Adipose tissue (tissue), 3 donors: ENCODE results near the gene GFPT1. TPM values are rescaled to one million over a fixed set of nuclear protein-coding genes. Genes with fewer than 3 reads are reported as not detected.

Experiments used
- H3K27ac ChIP-seq: one replicate; pipeline ENCODE4 v1.5.1; 2013; ENCODE audit warnings: low read depth, low read length
- WGBS, 3 donors: extraction: QIAGEN DNeasy Blood & Tissue Kit; methylation state at CpG; one replicate each; pipeline ENCODE4 v1.1.7; 2013; 5-methylcytosine and 5-hydroxymethylcytosine counted together
- polyA plus RNA-seq, 3 donors: library from polyadenylated mRNA; stranded (reverse); fragments of 200-250 nt; gene quantifications; one replicate each; pipeline ENCODE4 v1.2.3, GENCODE V29; 2013
- donor health status: healthy with polysubstance abuse.
- donor health status: Bipolar disorder and iron deficiency.
- donor health status: healthy.

GFPT1 gene
- polyA plus RNA-seq, 3 donors: 13.3 to 35.2 (median 23.1) TPM

GRCh38 chr2:69340101-69340775, 46.8 kb downstream of the GFPT1 start:
- no peak overlapping the region for H3K27ac ChIP-seq
- WGBS, 3 donors: 15 to 43% (median 41%) methylated on average over 3 of the region's 3 CpGs

DNA sequence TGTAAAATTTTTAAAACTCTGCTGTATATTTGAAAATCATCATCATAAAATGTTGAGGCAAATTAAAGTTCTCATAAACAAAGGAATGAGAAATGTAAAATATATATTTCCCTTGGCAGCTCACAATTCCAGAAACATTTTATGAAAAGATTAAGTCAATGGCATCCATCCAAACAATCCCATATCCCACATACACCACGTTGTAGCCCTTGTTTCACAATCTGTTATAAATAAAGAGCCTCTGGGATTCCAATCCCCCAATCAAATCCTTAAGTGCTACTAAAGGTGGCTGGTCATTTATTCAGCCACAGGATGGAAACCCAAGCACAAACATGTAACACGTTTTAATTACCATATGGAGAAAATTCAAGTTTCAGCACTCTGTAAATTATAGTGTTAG, 51.7 kb downstream of the GFPT1 start:
- WGBS, 3 donors: 47 to 59% (median 48%) methylated on average over 2 of the region's 2 CpGs
- H3K27ac ChIP-seq: no peak overlapping the region

- no peak overlapping the region for H3K27ac ChIP-seq
- 86 to 96% (median 93%) methylated on average over 2 of the region's 2 CpGs for WGBS, 3 donors
Measured at GRCh38 chr2:69333352-69333751, 53.7 kb downstream of the GFPT1 start.

DNA sequence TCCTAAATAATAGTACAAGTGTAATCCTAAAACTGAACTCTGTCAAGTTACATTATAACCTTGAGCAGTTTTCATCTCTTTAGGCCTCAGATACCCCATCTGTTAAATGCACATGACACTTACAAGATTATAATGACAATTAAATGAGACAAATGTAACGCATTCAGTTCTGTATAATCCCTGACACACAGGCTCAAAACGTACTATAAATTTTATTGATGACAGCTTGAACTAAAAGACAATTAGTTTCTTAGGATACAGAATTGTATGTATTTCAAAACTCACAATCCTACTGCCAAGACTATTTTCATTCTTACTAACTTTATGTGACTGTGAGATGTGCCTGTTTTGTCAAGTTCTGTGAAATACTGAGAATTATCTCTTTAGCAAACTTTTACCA, 56.2 kb downstream of the GFPT1 start:
- no peak overlapping the region for H3K27ac ChIP-seq
- WGBS, 3 donors: 65 to 79% (median 77%) methylated on average over 2 of the region's 2 CpGs

- H3K27ac ChIP-seq: no peak overlapping the region
- WGBS, 3 donors: 93 to 100% (median 100%) methylated on average over 1 of the region's 1 CpG
Measured at GRCh38 chr2:69322631-69323030, 64.4 kb downstream of the GFPT1 start.

GRCh38 chr2:69316550-69316949, 70.5 kb downstream of the GFPT1 start:
- H3K27ac ChIP-seq: no peak overlapping the region

DNA sequence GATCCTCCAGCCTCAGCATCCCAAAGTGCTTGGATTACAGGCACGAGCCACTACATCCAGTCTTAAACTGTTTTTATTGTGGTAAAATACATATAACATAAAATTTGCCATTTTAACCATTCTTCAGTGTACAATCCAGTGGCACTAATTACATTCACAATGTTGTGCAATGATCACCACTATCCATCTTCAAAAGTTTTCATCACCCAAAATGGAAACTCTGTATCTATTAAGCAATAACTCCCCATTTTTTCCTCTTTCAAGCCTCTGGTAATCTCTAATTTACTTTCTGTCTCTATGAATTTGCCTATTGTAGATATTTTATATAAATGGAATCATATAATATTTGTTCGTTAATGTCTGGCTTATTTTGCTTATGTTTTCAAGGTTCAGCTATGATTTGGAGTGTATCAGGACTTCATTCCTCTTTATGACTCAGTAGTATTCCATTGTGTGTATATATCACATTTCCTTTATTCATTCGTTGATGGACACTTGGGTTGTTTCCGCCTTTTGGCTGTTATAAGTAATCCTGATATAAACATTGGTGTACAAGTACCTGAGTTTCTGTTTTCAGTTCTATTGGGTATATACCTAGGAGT, 71.8 kb downstream of the GFPT1 start:
- WGBS, 3 donors: 96 to 99% (median 96%) methylated on average over 4 of the region's 4 CpGs
- no peak overlapping the region for H3K27ac ChIP-seq

- 38 to 48% (median 46%) methylated on average over 2 of the region's 2 CpGs for WGBS, 3 donors
- H3K27ac ChIP-seq: no peak overlapping the region
Measured at GRCh38 chr2:69311024-69311416, 76.0 kb downstream of the GFPT1 start.

- 77 to 86% (median 84%) methylated on average over 19 of the region's 19 CpGs for WGBS, 3 donors
- H3K27ac ChIP-seq: no peak overlapping the region
Measured at GRCh38 chr2:69310111-69311023, 76.7 kb downstream of the GFPT1 start.

DNA sequence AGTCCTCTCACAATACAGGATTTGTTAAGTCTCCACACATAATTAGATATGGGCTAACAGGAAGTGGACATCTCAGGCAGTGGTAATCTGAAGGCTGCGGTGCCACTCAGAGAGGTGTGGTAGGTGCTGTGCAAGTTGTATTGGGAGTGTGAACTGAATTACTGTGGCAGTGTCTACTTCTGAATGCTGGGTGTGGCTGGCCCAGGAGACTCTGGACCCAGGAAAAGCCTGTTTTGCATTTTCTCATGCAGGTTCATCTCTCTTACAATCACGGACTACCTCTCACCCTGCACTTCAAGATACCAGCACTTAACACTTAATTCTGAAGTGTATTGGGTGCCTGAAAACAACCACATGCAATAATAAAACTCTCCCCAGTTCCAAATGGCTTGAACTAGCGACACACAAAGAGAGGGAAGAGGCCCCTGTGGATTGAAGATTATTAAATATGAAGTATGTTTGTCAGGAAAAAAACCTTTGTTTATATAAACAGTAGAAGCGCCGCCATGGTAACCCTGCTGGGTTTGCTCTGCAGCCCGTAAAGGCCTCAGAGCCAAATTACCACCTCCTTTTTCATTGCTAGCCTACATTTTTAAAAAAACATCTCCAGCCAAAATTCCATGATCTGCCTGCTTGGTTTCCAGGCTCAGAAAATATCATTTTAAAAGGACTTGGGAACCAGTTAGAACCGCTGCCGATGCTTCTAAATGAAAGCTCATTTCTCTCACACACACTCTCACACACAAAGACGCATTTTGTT, 77.5 kb downstream of the GFPT1 start:
- peak overlapping the region; percentile 3 for H3K27ac ChIP-seq
- WGBS, 3 donors: 41 to 47% (median 45%) methylated on average over 9 of the region's 9 CpGs

DNA sequence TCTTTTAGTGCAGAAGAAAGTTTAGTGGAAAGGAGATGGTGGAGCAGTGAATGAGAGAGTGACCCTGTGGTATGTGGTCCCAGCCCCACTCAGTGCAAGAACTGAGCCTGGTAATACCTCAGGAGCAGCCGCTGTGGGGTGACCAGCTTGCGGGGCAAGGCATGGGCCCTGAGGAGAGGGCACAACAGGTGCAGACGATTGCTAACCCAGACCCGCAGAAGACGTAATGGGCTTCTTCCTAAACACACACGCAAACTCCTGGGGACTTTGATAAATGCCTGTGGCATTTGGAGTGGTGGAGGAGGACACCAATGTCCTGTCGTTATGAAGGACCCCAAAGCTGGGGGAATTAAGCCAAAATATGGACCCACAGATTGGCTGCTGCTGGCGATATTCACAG, 78.7 kb downstream of the GFPT1 start:
- H3K27ac ChIP-seq: no peak overlapping the region
- WGBS, 3 donors: 89 to 95% (median 93%) methylated on average over 8 of the region's 8 CpGs

DNA sequence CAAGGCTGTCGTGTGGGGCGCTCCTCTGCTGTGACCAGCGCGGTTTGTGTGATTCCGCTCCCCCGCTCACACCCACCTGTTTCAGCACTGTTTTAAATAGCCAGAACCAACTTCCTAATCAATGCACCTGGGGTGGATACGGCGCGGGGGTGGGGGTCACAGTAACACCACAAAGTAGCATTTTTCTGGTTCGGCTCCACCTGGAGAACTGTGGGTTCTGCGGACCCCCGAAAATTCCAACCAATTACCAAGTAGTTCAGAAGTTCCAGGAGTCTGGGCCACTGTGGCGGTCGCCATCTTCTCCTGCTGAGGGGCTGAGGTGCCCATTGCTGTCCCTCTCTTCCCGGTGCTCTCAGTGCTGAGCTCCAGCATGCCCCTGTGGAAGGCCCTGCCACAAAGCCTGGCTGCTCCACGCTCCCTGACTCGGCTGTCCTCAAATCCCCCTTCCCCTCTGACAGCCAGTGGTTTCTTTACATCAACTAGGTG, 79.4 kb downstream of the GFPT1 start:
- 40 to 46% (median 43%) methylated on average over 17 of the region's 17 CpGs for WGBS, 3 donors
- H3K27ac ChIP-seq: no peak overlapping the region

GRCh38 chr2:69306822-69307578, 80.0 kb downstream of the GFPT1 start:
- H3K27ac ChIP-seq: no peak overlapping the region
- WGBS, 3 donors: 0 to 1% (median 1%) methylated on average over 54 to 61 of the region's 61 CpGs

DNA sequence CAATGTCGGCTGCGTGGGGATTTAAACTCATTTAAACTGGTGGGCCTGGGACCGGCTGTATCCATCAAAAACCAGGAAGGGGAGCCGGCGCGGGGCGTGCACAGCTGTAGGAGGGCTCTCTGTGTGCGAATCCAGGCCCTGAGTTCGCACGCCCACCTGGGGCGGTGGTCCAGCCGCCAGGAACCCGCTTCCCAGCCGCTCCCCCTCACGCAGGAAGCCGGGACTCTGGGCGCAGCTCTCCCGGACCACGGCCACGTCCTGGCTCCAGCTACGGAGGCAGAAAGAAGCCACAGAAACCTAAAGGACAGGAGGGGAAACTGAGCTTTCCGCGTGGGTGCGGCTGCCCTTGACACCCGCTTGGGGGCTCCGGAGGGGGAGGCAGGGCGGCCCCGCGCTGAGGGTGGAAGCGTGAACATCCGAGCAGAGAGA, 80.6 kb downstream of the GFPT1 start:
- WGBS, 3 donors: 0 to 1% (median 1%) methylated on average over 27 to 31 of the region's 31 CpGs
- H3K27ac ChIP-seq: no peak overlapping the region

- H3K27ac ChIP-seq: no peak overlapping the region
- 33 to 39% (median 34%) methylated on average over 17 of the region's 17 CpGs for WGBS, 3 donors
Measured at GRCh38 chr2:69305712-69306392, 81.2 kb downstream of the GFPT1 start.

GRCh38 chr2:69305166-69305565, 81.9 kb downstream of the GFPT1 start:
- 84 to 92% (median 90%) methylated on average over 7 of the region's 7 CpGs for WGBS, 3 donors
- no peak overlapping the region for H3K27ac ChIP-seq

GRCh38 chr2:69304656-69305055, 82.4 kb downstream of the GFPT1 start:
- no peak overlapping the region for H3K27ac ChIP-seq
- WGBS, 3 donors: 65 to 88% (median 87%) methylated on average over 13 of the region's 13 CpGs
